Breast epithelium (tissue), 3 donors: ENCODE measurements around the gene HPN.

Experiments used
- POLR2A ChIP-seq: fragments of 450-650 bp; IDR thresholded peaks from one replicate; pipeline ENCODE4 v1.6.1; 2016; ENCODE audit warnings: antibody characterized with exemption, mild to moderate bottlenecking, moderate library complexity
- POLR2AphosphoS5 ChIP-seq, 3 donors: sonication (generic); formaldehyde crosslinking; IDR thresholded peaks; one replicate each; pipeline ENCODE4 v1.6.1; 2017; ENCODE audit warnings: antibody characterized with exemption in 3 of 3
- TF ChIP-seq, protein P1 (sequence below), 3 donors: fragments of 450-650 bp; IDR thresholded peaks; one replicate each; pipeline ENCODE4 v1.5.1; 2016 to 2017; ENCODE audit warnings: antibody characterized with exemption in 3 of 3, mild to moderate bottlenecking in 3 of 3, moderate library complexity in 3 of 3

DNA sequence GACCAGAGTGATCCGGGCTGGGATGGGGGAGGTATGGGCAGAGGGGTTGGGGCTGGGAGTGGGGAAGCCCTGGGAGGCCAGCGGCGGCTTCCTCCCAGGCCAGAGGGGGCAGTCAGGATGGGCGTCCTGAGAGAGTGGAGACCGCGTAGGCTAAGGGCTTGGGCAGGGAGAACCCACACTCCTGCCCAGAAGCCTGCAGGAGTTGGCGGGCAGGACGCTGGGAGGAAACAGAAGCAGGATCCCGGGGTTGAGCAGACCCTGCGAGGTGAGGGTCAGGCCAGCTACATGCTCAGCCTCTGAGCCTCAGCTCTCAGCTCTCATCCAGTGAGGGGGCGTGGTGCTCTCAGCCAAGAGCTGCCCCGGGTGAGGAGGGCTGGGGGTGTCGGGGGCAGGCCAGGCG, 19.1 kb upstream of the HPN start:
- TF ChIP-seq, protein P1, sequence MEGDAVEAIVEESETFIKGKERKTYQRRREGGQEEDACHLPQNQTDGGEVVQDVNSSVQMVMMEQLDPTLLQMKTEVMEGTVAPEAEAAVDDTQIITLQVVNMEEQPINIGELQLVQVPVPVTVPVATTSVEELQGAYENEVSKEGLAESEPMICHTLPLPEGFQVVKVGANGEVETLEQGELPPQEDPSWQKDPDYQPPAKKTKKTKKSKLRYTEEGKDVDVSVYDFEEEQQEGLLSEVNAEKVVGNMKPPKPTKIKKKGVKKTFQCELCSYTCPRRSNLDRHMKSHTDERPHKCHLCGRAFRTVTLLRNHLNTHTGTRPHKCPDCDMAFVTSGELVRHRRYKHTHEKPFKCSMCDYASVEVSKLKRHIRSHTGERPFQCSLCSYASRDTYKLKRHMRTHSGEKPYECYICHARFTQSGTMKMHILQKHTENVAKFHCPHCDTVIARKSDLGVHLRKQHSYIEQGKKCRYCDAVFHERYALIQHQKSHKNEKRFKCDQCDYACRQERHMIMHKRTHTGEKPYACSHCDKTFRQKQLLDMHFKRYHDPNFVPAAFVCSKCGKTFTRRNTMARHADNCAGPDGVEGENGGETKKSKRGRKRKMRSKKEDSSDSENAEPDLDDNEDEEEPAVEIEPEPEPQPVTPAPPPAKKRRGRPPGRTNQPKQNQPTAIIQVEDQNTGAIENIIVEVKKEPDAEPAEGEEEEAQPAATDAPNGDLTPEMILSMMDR (IDR thresholded peaks at IDR 0.05), result no peak
- TF ChIP-seq POLR2A (no peak), POLR2AphosphoS5 (IDR thresholded peaks at IDR 0.05) (no peak)
